ENCODE measurements around the gene ARHGEF11. TPM values are rescaled to one million over a fixed set of nuclear protein-coding genes. Genes with fewer than 3 reads are reported as not detected.

The ARHGEF11 gene
- total RNA-seq, 3 donors from 2014 or later, result 31.1 to 50.4 (median 33.1) TPM

DNA sequence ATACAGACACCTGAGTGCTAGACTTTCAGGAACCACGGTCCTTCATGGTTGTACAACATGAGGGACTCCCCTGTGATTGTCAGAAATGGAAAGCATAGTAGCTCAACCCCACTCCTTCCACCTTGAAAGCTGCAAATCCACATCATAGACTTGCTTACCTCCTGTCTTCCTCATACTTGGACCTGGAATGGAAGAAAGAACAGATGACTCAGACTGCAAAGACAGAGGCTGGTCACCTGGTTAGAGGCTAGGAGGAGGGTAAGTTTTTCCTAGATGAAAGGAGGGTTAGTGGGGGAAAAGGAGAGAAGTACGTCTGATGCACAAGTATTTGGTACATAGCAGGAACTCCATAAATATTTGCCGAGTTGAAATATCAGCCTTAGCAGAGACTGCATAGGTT is 87.9 kb downstream of the ARHGEF11 start:
- no peak overlapping the region for H3K4me3 ChIP-seq
- H3K4me1 ChIP-seq, result no peaks in the 10 kb centered on the region
- no peak overlapping the region for H3K27ac ChIP-seq
- intact Hi-C loops (cut with DNase I; ENCODE audit: low total_unique reads), result no loop called here
- no peaks in the 10 kb centered on the region for H3K27me3 ChIP-seq
- peaks cover 21% of the 10 kb centered on the region for H3K36me3 ChIP-seq
- H3K9me3 ChIP-seq, result no peaks in the 10 kb centered on the region
- no peak for TF ChIP-seq POLR2A (IDR thresholded peaks at IDR 0.05)
- TF ChIP-seq, protein P1, sequence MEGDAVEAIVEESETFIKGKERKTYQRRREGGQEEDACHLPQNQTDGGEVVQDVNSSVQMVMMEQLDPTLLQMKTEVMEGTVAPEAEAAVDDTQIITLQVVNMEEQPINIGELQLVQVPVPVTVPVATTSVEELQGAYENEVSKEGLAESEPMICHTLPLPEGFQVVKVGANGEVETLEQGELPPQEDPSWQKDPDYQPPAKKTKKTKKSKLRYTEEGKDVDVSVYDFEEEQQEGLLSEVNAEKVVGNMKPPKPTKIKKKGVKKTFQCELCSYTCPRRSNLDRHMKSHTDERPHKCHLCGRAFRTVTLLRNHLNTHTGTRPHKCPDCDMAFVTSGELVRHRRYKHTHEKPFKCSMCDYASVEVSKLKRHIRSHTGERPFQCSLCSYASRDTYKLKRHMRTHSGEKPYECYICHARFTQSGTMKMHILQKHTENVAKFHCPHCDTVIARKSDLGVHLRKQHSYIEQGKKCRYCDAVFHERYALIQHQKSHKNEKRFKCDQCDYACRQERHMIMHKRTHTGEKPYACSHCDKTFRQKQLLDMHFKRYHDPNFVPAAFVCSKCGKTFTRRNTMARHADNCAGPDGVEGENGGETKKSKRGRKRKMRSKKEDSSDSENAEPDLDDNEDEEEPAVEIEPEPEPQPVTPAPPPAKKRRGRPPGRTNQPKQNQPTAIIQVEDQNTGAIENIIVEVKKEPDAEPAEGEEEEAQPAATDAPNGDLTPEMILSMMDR (IDR thresholded peaks at IDR 0.05), result no peak
- TF ChIP-seq POLR2AphosphoS5 (IDR thresholded peaks at IDR 0.05), result no peak
- DNase-seq (ENCODE audit: low spot score in 2 of 2), result no peak

DNA sequence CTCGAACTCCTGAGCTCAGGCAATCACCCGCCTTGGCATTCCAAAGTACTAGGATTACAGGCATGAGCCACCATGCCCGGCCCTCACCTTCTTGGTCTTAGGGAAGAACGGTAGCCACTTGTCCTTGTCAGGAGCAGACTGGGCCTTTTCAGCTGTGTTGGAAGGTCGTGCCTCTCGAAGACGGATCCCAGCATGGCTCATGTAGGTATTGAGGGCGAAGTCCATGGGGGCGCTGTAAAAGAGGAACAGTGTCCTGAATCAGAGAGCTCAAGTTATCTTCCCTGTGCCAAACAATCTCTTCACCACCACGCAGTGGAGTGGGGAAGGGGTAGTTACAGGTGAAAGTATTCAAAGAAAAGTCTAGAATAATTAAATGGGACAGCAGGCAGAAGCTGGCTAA is 89.2 kb downstream of the ARHGEF11 start:
- no peak for DNase-seq (ENCODE audit: low spot score in 2 of 2)
- Histone ChIP-seq H3K36me3 (peaks cover 26% of the 10 kb centered on the region), H3K4me1 (no peaks in the 10 kb centered on the region), H3K4me3 (no peak overlapping the region), H3K27me3 (no peaks in the 10 kb centered on the region), H3K27ac (no peak overlapping the region), H3K9me3 (no peaks in the 10 kb centered on the region)
- TF ChIP-seq POLR2AphosphoS5 (IDR thresholded peaks at IDR 0.05), result no peak
- TF ChIP-seq, protein P1 (IDR thresholded peaks at IDR 0.05), result no peak
- no peak for TF ChIP-seq POLR2A (IDR thresholded peaks at IDR 0.05)
- intact Hi-C loops (cut with DNase I; ENCODE audit: low total_unique reads), result no loop called here

DNA sequence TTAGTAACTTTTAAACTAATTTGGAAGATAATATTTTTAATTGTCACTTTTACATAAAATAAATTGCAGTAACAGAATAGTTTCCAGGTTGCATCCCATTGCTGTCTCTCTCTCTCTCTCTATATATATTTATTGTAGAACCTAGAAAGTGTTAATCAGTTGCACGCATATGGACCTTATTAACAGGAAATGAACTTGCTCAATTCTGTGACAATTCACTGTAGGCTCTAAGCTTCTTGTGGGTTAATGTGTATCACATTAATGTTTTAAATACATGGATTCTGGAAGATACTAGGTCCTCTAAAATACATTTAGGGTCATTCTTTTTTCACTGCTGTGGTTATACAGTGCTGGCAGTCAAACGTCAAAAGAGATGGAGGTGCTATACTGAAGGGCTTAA is 92.0 kb downstream of the ARHGEF11 start:
- intact Hi-C loops (cut with DNase I; ENCODE audit: low total_unique reads), result no loop called here
- Histone ChIP-seq H3K4me1 (no peaks in the 10 kb centered on the region), H3K9me3 (no peaks in the 10 kb centered on the region), H3K27ac (no peak overlapping the region), H3K36me3 (peaks cover 24% of the 10 kb centered on the region), H3K4me3 (no peak overlapping the region), H3K27me3 (no peaks in the 10 kb centered on the region)
- TF ChIP-seq POLR2AphosphoS5 (IDR thresholded peaks at IDR 0.05) (no peak), POLR2A (IDR thresholded peaks at IDR 0.05) (no peak)
- TF ChIP-seq, protein P1 (IDR thresholded peaks at IDR 0.05), result no peak
- DNase-seq (ENCODE audit: low spot score in 2 of 2), result no peak

DNA sequence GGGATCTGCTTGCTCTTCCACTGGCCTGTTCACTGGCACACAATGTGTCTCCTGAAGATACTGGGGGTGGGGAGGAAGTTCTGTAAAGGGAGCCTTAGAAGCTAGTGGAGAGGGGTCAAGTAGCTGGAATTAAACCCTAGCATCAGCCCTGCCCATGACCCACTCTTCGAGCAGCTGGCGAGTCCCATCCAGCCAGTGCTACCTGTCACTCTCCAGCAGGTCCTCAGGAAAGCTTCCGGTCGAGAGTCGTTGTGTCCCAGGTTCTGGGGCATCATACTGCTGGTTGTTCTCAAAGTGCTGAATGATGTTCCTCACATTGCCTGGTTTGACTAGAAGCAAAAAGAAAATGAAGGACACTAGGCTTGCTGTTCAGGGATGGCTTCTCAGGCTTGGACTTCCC is 94.2 kb downstream of the ARHGEF11 start:
- TF ChIP-seq POLR2A (IDR thresholded peaks at IDR 0.05), result no peak
- TF ChIP-seq, protein P1 (IDR thresholded peaks at IDR 0.05), result no peak
- no peak for TF ChIP-seq POLR2AphosphoS5 (IDR thresholded peaks at IDR 0.05)
- peaks cover 25% of the 10 kb centered on the region for H3K36me3 ChIP-seq
- H3K4me3 ChIP-seq, result no peak overlapping the region
- no peaks in the 10 kb centered on the region for H3K27me3 ChIP-seq
- intact Hi-C loops (cut with DNase I; ENCODE audit: low total_unique reads), result no loop called here
- DNase-seq (ENCODE audit: low spot score in 2 of 2), result no peak
- H3K27ac ChIP-seq, result no peak overlapping the region
- H3K9me3 ChIP-seq, result no peaks in the 10 kb centered on the region
- H3K4me1 ChIP-seq, result no peaks in the 10 kb centered on the region

DNA sequence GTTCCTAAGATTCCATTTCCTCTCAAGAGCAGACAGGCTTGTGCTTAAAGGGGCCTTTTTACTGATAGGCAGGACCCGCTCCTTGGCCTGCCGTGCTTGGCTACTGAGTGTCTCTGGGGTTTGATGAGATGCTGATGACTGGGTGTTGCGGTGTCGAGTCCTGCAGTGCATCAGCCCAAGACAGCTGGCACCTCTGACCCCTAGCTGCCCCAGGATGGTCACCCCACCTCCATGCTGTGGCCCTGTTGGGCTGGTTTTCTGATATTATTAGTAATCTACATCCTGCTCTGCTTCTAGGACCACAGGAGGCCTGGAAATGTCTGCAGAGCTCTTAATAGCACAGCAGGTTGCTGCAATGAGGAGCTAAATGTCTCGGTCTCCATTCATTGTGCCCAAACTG is 96.4 kb downstream of the ARHGEF11 start:
- intact Hi-C loops (cut with DNase I; ENCODE audit: low total_unique reads), result no loop called here

More for the DNA sequence above, 96.4 kb downstream of the ARHGEF11 start:
- no peak for TF ChIP-seq POLR2A (IDR thresholded peaks at IDR 0.05)
- TF ChIP-seq, protein P1 (IDR thresholded peaks at IDR 0.05), result no peak
- no peak for TF ChIP-seq POLR2AphosphoS5 (IDR thresholded peaks at IDR 0.05)
- no peaks in the 10 kb centered on the region for H3K4me1 ChIP-seq
- no peak overlapping the region for H3K4me3 ChIP-seq
- H3K27ac ChIP-seq, result no peak overlapping the region
- peaks cover 19% of the 10 kb centered on the region for H3K36me3 ChIP-seq
- no peak for DNase-seq (ENCODE audit: low spot score in 2 of 2)
- H3K27me3 ChIP-seq, result no peaks in the 10 kb centered on the region
- H3K9me3 ChIP-seq, result no peaks in the 10 kb centered on the region
